GM20000 (cell line): Measurements from ENCODE around the gene IMMP2L.
"Not testable (repeated sequence)": the region's sequence is repeated elsewhere in the genome, so short reads cannot be mapped to it uniquely, and the experiment has no call there.

ENCODE experiments used
- DNase-seq: peaks from one replicate; pipeline ENCODE4 v3.0.0; 2012; ENCODE audit warnings: low spot score
- TF ChIP-seq, protein P1 (sequence below): IDR thresholded peaks from 2 replicates; pipeline ENCODE4 v1.5.1; 2012; ENCODE audit warnings: mild to moderate bottlenecking, control low read depth; ENCODE audit errors: extremely low read depth, missing control alignments

IMMP2L gene

DNA sequence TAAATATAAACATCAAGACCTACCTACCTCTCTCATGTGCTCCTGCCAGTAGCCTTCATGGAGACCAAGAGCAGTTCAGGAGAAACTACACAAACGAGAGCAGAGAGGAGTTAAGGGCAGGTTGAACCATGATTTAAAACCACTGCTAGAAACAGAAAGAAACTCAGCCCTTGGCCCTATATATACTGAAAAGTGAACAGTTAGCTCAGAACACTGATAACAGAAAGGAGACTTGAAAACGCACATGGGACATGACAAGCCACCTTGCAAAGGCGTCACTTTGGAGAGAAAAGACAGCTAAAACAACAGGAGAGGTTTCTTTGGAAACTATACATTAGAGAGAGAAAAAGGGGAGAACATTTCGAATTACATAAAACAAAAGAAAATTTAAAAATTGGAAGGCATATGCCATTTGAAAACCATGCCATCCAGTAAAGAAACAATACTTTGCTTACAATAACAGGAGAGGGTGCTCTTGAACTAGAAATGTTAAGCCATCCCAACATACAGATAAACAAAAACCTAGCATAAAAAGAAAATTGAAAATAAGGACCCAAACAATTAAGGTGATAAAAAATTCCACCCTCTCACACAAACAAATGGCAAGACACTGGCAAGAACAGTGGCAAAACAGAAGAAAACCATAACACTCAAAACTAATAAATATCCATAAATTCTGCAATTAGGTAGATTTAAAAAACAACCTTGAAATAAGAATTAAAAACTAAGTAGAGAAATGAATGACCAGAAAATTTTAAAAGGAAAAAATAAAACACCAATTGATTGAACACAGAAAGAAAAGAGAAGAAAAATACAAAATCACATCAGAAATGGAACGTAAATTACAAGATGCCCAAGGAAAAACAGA, 232.7 kb downstream of the IMMP2L start:
- no peak for DNase-seq
- TF ChIP-seq, protein P1, sequence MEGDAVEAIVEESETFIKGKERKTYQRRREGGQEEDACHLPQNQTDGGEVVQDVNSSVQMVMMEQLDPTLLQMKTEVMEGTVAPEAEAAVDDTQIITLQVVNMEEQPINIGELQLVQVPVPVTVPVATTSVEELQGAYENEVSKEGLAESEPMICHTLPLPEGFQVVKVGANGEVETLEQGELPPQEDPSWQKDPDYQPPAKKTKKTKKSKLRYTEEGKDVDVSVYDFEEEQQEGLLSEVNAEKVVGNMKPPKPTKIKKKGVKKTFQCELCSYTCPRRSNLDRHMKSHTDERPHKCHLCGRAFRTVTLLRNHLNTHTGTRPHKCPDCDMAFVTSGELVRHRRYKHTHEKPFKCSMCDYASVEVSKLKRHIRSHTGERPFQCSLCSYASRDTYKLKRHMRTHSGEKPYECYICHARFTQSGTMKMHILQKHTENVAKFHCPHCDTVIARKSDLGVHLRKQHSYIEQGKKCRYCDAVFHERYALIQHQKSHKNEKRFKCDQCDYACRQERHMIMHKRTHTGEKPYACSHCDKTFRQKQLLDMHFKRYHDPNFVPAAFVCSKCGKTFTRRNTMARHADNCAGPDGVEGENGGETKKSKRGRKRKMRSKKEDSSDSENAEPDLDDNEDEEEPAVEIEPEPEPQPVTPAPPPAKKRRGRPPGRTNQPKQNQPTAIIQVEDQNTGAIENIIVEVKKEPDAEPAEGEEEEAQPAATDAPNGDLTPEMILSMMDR = no peak

DNA sequence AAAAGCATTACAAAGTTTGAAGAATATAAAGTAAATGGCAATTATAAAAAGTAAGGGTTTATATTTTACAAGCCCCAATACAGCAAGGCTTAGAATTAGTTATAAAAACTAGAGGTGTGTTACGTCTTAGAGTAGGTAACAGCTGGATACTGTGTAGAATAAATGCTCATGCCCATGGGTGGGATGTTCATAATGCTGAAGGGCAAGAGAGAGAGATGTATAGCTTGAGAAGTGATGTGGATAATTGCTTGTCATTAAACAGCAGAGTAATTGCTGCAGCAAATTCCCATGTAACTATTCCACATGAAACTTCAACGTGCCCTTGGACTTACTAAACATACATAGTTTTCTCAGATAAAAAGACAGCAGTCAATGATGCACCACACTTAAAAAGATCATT, 233.8 kb downstream of the IMMP2L start:
- TF ChIP-seq, protein P1 = no peak
- DNase-seq = no peak

- TF ChIP-seq, protein P1 = no peak
- no peak for DNase-seq
Measured at GRCh38 chr7:111324776-111325175, 237.5 kb downstream of the IMMP2L start.

DNA sequence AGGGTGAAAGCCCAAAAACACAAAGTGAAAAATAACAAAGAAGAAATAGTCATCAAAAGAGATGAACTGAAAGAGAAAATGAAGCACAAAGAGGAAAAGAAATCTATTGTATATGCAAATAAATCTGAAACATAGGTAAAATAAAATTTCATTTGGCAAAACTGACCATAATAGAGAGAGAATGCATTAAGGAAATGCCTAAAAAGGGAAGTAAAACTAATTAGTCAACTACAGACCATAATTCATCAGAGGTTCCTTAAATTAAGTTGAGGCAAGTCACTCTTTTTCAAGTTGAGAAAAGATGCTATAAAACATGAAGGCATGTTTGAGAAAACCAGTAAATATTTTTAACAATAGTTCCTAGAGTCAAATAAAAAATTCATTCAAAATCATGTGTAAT, 238.1 kb downstream of the IMMP2L start:
- TF ChIP-seq, protein P1 = no peak
- DNase-seq = peak; percentile 2

GRCh38 chr7:111323670-111324069, 238.6 kb downstream of the IMMP2L start:
- not testable (repeated sequence) for DNase-seq

- TF ChIP-seq, protein P1 = no peak
- DNase-seq = no peak
Measured at GRCh38 chr7:111320133-111320532, 242.2 kb downstream of the IMMP2L start.

GRCh38 chr7:111312966-111313365, 249.3 kb downstream of the IMMP2L start:
- DNase-seq = no peak
- TF ChIP-seq, protein P1 = no peak

DNA sequence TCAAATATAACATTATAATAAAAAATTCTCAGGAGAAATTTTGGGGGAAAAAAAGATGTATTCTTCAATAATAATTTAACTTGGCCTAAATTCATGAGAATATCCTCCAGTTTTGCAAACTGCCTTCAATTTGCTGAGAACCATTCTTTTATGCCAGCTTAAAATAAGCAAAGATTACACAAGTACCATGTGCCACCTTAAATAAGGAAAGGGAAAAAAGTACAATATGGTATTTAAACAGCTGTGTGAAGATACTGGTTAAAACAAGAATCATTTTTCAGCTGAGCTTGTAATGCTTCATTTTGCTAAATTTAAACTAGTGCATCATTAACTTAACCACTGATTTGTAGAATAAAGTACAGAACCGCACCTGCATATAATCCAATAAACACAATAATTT, 253.6 kb downstream of the IMMP2L start:
- TF ChIP-seq, protein P1 = no peak

More for the DNA sequence above, 253.6 kb downstream of the IMMP2L start:
- no peak for DNase-seq
